ENCODE results near the gene CRTC1.

DNA sequence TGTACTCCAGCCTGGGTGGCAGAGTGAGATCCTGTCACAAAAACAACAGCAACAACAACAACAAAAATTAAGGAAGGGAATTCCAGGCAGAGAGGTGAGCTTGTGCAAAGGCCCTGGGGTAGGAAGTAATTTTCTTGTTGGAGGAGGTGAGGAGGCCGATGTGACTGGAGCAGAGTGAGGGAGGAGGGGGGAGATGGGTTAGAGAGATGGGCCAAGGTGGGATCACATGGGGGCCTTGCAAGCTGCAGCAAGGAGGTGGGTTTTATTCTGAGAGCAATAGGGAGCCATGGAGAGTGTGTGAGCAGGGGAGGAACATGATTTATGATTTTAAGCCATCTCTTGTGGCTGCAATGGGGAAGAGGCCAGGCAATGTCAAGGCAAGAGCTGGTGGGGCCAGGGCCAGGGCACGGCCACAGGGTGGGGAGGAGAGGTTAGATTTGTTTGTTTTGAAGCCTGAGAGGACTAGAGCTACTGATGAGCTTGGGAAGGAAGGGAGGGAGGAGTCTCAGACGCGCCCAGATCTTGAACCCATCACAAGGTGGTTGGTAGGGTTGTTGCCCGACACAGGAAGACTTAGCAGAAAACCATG lies 120.2 kb downstream of the CRTC1 start:
- TF ChIP-seq EZH2 (IDR thresholded peaks at IDR 0.05; ENCODE audit: insufficient read depth, poor library complexity, severe bottlenecking) (no peak), EZH2phosphoT487 (IDR thresholded peaks at IDR 0.05; ENCODE audit: insufficient read depth, low read depth) (no peak)
